GM13977 (cell line): ENCODE data around the gene CENPV.
A peak's percentile ranks its signal among the peaks of the same experiment; 100 is the strongest.

Experiments
- DNase-seq: peaks from one replicate; pipeline ENCODE4 v3.0.0; 2012; ENCODE audit warnings: low spot score
- in situ Hi-C: fragments of 300-500 bp; cut with MboI; formaldehyde crosslinking; loops from one replicate; pipeline ENCODE4 v1.12.0; 2022; ENCODE audit warnings: low sequenced_read_pairs, low pct_unique_long_range_greater_than_20kb, mixed read lengths, inconsistent platforms; ENCODE audit not compliant: unreplicated experiment
- TF ChIP-seq, protein P1 (sequence below): IDR thresholded peaks from 2 replicates; pipeline ENCODE4 v1.5.1; 2012; ENCODE audit warnings: mild to moderate bottlenecking, control low read depth; ENCODE audit not compliant: insufficient read depth; ENCODE audit errors: extremely low read depth, missing control alignments

The CENPV gene

GRCh38 chr17:16358394-16358793, 5.1 kb upstream of the CENPV start:
- TF ChIP-seq, protein P1, sequence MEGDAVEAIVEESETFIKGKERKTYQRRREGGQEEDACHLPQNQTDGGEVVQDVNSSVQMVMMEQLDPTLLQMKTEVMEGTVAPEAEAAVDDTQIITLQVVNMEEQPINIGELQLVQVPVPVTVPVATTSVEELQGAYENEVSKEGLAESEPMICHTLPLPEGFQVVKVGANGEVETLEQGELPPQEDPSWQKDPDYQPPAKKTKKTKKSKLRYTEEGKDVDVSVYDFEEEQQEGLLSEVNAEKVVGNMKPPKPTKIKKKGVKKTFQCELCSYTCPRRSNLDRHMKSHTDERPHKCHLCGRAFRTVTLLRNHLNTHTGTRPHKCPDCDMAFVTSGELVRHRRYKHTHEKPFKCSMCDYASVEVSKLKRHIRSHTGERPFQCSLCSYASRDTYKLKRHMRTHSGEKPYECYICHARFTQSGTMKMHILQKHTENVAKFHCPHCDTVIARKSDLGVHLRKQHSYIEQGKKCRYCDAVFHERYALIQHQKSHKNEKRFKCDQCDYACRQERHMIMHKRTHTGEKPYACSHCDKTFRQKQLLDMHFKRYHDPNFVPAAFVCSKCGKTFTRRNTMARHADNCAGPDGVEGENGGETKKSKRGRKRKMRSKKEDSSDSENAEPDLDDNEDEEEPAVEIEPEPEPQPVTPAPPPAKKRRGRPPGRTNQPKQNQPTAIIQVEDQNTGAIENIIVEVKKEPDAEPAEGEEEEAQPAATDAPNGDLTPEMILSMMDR, result no peak
- in situ Hi-C loops, result no loop called here
- DNase-seq, result no peak

DNA sequence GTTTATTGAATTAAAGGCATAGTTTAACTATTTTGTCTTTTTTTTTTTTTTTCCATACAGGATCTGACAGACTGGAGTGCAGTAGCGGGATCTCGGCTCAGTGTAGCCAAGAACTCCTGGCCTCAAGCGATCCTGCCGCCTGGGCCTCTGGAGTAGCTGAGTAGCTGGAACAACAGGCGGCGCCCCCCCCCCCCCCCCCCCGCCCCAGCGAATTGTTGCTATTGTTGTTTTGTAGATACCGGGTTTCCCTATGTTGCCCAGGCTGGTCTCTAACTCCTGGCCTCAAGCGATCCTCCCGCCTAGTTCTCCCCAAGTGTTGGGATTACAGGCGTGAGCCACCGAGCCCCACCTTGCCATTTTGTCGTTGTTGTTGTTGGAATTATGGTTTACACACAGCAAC, 1.3 kb upstream of the CENPV start:
- TF ChIP-seq, protein P1, result no peak
- in situ Hi-C loops, result no loop called here
- DNase-seq, result no peak

DNA sequence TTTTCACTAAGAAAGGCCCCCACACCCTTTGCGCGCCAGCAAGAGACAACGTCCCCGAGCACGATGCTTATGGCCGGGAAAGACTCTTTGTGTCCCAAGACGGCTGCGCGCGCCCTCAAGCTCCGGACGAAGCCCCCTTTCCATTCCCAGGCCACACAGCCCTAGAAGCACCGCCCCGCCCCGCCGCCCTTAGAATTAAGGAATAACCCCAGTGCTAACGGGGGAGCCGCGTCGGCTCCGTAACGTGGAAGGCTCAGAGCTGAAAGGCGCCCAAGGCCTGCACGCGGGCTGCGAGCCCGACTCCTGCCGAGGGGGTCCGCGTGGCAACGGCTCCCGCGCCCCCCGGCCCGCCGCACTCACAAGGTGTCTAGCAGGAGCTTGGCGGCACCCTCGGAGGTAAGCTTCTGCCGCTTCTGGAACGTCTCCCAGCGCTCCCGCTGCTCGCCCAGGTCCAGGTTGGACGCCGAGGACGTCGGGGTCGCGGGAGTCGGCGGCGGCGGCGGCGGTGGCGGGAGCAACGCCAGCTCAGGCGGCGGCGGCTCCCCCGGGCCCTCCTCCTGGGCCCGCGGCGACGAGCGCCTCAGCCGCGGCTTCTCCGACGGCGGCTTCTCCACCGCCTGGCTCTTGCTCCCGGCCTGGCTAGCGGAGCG, 477 bp downstream of the CENPV start:
- TF ChIP-seq, protein P1, result no peak
- in situ Hi-C loops, result no loop called here
- DNase-seq, result peak; percentile 46

GRCh38 chr17:16352303-16352666, 984 bp downstream of the CENPV start:
- in situ Hi-C loops, result no loop called here
- peak; percentile 44 for DNase-seq
- TF ChIP-seq, protein P1, result no peak

DNA sequence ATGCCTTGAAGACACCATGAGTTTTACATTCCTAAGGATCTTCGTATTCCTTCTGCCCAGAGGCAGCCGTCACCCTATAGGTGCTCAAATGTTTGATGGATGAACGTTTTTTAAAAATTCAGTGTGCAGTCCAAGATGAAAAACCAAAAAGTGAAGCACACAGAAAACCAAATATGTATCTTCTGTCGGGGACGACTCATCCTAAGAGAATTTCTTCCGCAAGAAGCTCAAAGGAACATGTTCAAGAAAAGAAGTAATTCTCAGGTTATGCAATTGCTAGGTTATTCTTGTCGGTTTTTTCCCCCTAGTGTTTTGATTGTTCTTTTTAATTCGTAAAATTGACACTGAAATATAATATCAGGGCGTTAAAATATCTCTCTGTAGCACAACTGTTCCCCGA, 1.4 kb downstream of the CENPV start:
- in situ Hi-C loops, result no loop called here
- DNase-seq, result no peak
- TF ChIP-seq, protein P1, result no peak

GRCh38 chr17:16349431-16349830, 3.8 kb downstream of the CENPV start:
- no peak for DNase-seq
- in situ Hi-C loops, result no loop called here
- TF ChIP-seq, protein P1, result no peak
